Panc1 (cell line): Measurements from ENCODE around the gene MYO6. TPM values are rescaled to one million over a fixed set of nuclear protein-coding genes. Genes with fewer than 3 reads are reported as not detected.

ENCODE experiments used
- ATAC-seq: fragments of 200-7000 bp; cut with Tn5 transposase; 2 replicates; pipeline ENCODE4 v1.9.1; 2020; ENCODE audit warnings: mild to moderate bottlenecking, moderate library complexity
- BruUV-seq: library from RNA; stranded (reverse); fragments of 400-500 nt; replicated peaks from 2 replicates; lab custom pipeline; 2021; lab: Mats Ljungman, UMichigan
- CTCF ChIA-PET: fragments of 300-600 bp; sonication (Branson Sonifier 250); formaldehyde crosslinking; loops from one replicate; lab custom pipeline; 2022; ENCODE audit warnings: antibody characterized with exemption; lab: Charles Lee
- POLR2A ChIA-PET: fragments of 300-600 bp; sonication (Branson Sonifier 250); formaldehyde crosslinking; loops from one replicate; lab custom pipeline; 2022; ENCODE audit warnings: antibody characterized with exemption; lab: Charles Lee
- DNase-seq: peaks from one replicate; pipeline ENCODE4 v3.0.0-alpha.2; 2010; ENCODE audit warnings: low read depth, low spot score
- H3K27ac ChIP-seq: 2 replicates; pipeline ENCODE4 v1.5.1; 2011; ENCODE audit warnings: mild to moderate bottlenecking, low read length, inconsistent platforms
- H3K27me3 ChIP-seq: fragments of 200-500 bp; sonication (Bioruptor generic); 2 replicates; pipeline ENCODE4 v1.6.0; 2014; ENCODE audit warnings: low read length, inconsistent platforms; ENCODE audit not compliant: control insufficient read depth, insufficient read depth
- H3K36me3 ChIP-seq: fragments of 200-500 bp; sonication (Bioruptor generic); 2 replicates; pipeline ENCODE4 v1.5.1; 2014; ENCODE audit warnings: inconsistent platforms, mild to moderate bottlenecking, low read length, moderate library complexity; ENCODE audit not compliant: control insufficient read depth, insufficient read depth
- H3K4me1 ChIP-seq: 2 replicates; pipeline ENCODE4 v1.5.1; 2011; ENCODE audit warnings: inconsistent platforms, mild to moderate bottlenecking, low read length, moderate library complexity; ENCODE audit not compliant: control insufficient read depth, insufficient read depth
- H3K4me3 ChIP-seq, 2 experiments: 2 replicates each; pipeline ENCODE4 v1.5.1; 2011 to 2012; ENCODE audit warnings: low read depth in 2 of 2, low read length in 2 of 2, mild to moderate bottlenecking in 2 of 2, inconsistent platforms in 1 of 2, moderate library complexity in 1 of 2
- H3K9me3 ChIP-seq: fragments of 200-500 bp; sonication (Bioruptor generic); 2 replicates; pipeline ENCODE4 v1.5.1; 2014; ENCODE audit warnings: low read depth, mild to moderate bottlenecking, inconsistent platforms, low read length, moderate library complexity; ENCODE audit not compliant: control insufficient read depth, insufficient read depth
- CTCF ChIP-seq: fragments of 450-650 bp; IDR thresholded peaks from 2 replicates; pipeline ENCODE4 v1.5.1; 2017; ENCODE audit warnings: mild to moderate bottlenecking
- POLR2AphosphoS5 ChIP-seq: IDR thresholded peaks from 2 replicates; pipeline ENCODE4 v1.6.1; 2012; ENCODE audit warnings: mild to moderate bottlenecking, low read depth, low read length, moderate library complexity
- REST ChIP-seq, 2 experiments: IDR thresholded peaks; 2 replicates each; pipeline ENCODE4 v1.6.1; 2011 to 2012; ENCODE audit warnings: low read depth in 2 of 2, control low read depth in 1 of 2, low read length in 1 of 2, mild to moderate bottlenecking in 1 of 2, moderate library complexity in 1 of 2; ENCODE audit not compliant: insufficient read depth in 1 of 2
- SIN3A ChIP-seq: IDR thresholded peaks from 2 replicates; pipeline ENCODE4 v1.6.1; 2012; ENCODE audit warnings: low read depth, mild to moderate bottlenecking, low read length, moderate library complexity, borderline replicate concordance; ENCODE audit not compliant: insufficient read depth
- TCF7L2 ChIP-seq: IDR thresholded peaks from 2 replicates; pipeline ENCODE4 v1.6.1; 2011; ENCODE audit warnings: mild to moderate bottlenecking, low read depth, low read length, inconsistent platforms
- in situ Hi-C: cut with HindIII; loops from 2 replicates; pipeline ENCODE4 v1.10.0; 2016; ENCODE audit warnings: low sequenced_read_pairs, low pct_unique_long_range_greater_than_20kb
- intact Hi-C: fragments of 100-400 bp; cut with micrococcal nuclease; formaldehyde crosslinking; loops from one replicate; pipeline ENCODE4 v1.10.0; 2022; ENCODE audit not compliant: unreplicated experiment
- total RNA-seq: library from RNA; stranded (reverse); gene quantifications from one replicate; pipeline ENCODE4 v1.2.1, GENCODE V29; 2021; ENCODE audit not compliant: unreplicated experiment

Gene MYO6
- total RNA-seq, 1 experiment from 2014 or later, result 52.3 TPM

DNA sequence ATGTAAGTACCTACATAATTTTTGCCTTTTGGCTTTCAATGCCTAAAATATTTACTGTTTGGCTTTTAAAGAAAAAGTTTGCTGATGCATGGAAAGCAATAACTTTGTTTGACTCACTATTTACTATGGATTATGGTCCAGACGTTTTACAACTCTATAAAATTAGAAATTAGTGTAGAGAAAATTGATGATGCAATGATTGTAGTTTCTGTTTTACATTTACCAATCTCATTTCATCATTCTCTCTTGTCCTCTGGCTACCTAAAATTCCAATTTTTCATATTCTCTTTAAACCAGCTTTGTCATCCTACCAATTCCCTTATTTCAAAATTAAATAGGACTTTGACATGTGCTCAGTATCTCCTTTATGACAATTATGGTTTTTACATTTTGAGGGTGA, 192.5 kb downstream of the MYO6 start:
- H3K27me3 ChIP-seq, result no peaks in the 10 kb centered on the region
- ChIA-PET POLR2A (no interaction called here), CTCF (no interaction called here)
- no peak for TF ChIP-seq POLR2AphosphoS5
- no peak for TF ChIP-seq SIN3A
- no peak for TF ChIP-seq CTCF
- no peak for TF ChIP-seq REST (IDR thresholded peaks at IDR 0.05; ENCODE audit: insufficient read depth in 1 of 2, low read depth in 2 of 2, low read length in 1 of 2)
- no peak for TF ChIP-seq TCF7L2
- intact Hi-C loops (no loop called here), in situ Hi-C loops (no loop called here)
- no TSS peak for BruUV-seq
- H3K27ac ChIP-seq, result no peak overlapping the region
- no peak overlapping the region for H3K4me3 ChIP-seq
- H3K4me1 ChIP-seq, result no peaks in the 10 kb centered on the region
- ATAC-seq (no peak), DNase-seq (no peak)
- H3K9me3 ChIP-seq, result no peaks in the 10 kb centered on the region
- no peaks in the 10 kb centered on the region for H3K36me3 ChIP-seq

- in situ Hi-C loops (no loop called here), intact Hi-C loops (no loop called here)
- H3K4me3 ChIP-seq, result no peak overlapping the region
- no peaks in the 10 kb centered on the region for H3K4me1 ChIP-seq
- H3K27me3 ChIP-seq, result no peaks in the 10 kb centered on the region
- no TSS peak for BruUV-seq
- no peak overlapping the region for H3K27ac ChIP-seq
- CTCF ChIA-PET, result no interaction called here
- POLR2A ChIA-PET, result no interaction called here
- H3K36me3 ChIP-seq, result no peaks in the 10 kb centered on the region
- no peak for TF ChIP-seq REST (IDR thresholded peaks at IDR 0.05; ENCODE audit: insufficient read depth in 1 of 2, low read depth in 2 of 2, low read length in 1 of 2)
- TF ChIP-seq SIN3A, result no peak
- TF ChIP-seq POLR2AphosphoS5, result no peak
- no peak for TF ChIP-seq CTCF
- TF ChIP-seq TCF7L2, result no peak
- no peak for ATAC-seq
- no peak for DNase-seq
- no peaks in the 10 kb centered on the region for H3K9me3 ChIP-seq
These were observed 194.3 kb downstream of the MYO6 start for GRCh38 chr6:75943381-75943780.
